HL-60 (cell line): ENCODE data around the gene EPM2A.

Experiments used
- DNase-seq, 2 experiments: peaks; one replicate each; pipeline ENCODE4 v3.0.0-alpha.2; 2010 to 2020; ENCODE audit warnings: low read depth in 1 of 2, low spot score in 1 of 2
- H3K27ac ChIP-seq: fragments of 250-450 bp; sonication (Bioruptor Pico); replicated peaks from 2 replicates; pipeline ENCODE4 v1.5.1; 2020; ENCODE audit warnings: mild to moderate bottlenecking, moderate library complexity
- H3K27me3 ChIP-seq: fragments of 250-450 bp; sonication (Bioruptor Pico); 2 replicates; pipeline ENCODE4 v1.5.1; 2021; ENCODE audit warnings: mild to moderate bottlenecking, moderate library complexity; ENCODE audit not compliant: insufficient read depth, poor library complexity, severe bottlenecking
- H3K4me3 ChIP-seq: replicated peaks from 2 replicates; pipeline ENCODE4 v1.5.1; 2011; ENCODE audit warnings: mild to moderate bottlenecking, control low read depth, low read length; ENCODE audit not compliant: insufficient read depth
- GABPA ChIP-seq: IDR thresholded peaks from 2 replicates; pipeline ENCODE4 v1.6.1; 2012; ENCODE audit warnings: low read depth
- POLR2AphosphoS5 ChIP-seq: IDR thresholded peaks from 2 replicates; pipeline ENCODE4 v1.6.1; 2012; ENCODE audit warnings: low read depth
- SPI1 ChIP-seq: IDR thresholded peaks from 2 replicates; pipeline ENCODE4 v1.6.1; 2012; ENCODE audit warnings: low read depth, mild to moderate bottlenecking, borderline replicate concordance
- TF ChIP-seq, protein P1 (sequence below): IDR thresholded peaks from 2 replicates; pipeline ENCODE4 v1.6.1; 2012; ENCODE audit warnings: low read depth; ENCODE audit not compliant: insufficient replicate concordance
- TF ChIP-seq, protein P2 (sequence below): IDR thresholded peaks from one replicate; pipeline ENCODE4 v1.5.1; 2011; ENCODE audit warnings: low read length, control low read depth, inconsistent platforms; ENCODE audit not compliant: insufficient read depth

The EPM2A gene

GRCh38 chr6:145772846-145773245 is 37.5 kb upstream of the EPM2A start:
- TF ChIP-seq, protein P1, sequence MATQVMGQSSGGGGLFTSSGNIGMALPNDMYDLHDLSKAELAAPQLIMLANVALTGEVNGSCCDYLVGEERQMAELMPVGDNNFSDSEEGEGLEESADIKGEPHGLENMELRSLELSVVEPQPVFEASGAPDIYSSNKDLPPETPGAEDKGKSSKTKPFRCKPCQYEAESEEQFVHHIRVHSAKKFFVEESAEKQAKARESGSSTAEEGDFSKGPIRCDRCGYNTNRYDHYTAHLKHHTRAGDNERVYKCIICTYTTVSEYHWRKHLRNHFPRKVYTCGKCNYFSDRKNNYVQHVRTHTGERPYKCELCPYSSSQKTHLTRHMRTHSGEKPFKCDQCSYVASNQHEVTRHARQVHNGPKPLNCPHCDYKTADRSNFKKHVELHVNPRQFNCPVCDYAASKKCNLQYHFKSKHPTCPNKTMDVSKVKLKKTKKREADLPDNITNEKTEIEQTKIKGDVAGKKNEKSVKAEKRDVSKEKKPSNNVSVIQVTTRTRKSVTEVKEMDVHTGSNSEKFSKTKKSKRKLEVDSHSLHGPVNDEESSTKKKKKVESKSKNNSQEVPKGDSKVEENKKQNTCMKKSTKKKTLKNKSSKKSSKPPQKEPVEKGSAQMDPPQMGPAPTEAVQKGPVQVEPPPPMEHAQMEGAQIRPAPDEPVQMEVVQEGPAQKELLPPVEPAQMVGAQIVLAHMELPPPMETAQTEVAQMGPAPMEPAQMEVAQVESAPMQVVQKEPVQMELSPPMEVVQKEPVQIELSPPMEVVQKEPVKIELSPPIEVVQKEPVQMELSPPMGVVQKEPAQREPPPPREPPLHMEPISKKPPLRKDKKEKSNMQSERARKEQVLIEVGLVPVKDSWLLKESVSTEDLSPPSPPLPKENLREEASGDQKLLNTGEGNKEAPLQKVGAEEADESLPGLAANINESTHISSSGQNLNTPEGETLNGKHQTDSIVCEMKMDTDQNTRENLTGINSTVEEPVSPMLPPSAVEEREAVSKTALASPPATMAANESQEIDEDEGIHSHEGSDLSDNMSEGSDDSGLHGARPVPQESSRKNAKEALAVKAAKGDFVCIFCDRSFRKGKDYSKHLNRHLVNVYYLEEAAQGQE = no peak
- TF ChIP-seq POLR2AphosphoS5 = no peak
- no peak for TF ChIP-seq SPI1
- no peak for TF ChIP-seq GABPA
- TF ChIP-seq, protein P2, sequence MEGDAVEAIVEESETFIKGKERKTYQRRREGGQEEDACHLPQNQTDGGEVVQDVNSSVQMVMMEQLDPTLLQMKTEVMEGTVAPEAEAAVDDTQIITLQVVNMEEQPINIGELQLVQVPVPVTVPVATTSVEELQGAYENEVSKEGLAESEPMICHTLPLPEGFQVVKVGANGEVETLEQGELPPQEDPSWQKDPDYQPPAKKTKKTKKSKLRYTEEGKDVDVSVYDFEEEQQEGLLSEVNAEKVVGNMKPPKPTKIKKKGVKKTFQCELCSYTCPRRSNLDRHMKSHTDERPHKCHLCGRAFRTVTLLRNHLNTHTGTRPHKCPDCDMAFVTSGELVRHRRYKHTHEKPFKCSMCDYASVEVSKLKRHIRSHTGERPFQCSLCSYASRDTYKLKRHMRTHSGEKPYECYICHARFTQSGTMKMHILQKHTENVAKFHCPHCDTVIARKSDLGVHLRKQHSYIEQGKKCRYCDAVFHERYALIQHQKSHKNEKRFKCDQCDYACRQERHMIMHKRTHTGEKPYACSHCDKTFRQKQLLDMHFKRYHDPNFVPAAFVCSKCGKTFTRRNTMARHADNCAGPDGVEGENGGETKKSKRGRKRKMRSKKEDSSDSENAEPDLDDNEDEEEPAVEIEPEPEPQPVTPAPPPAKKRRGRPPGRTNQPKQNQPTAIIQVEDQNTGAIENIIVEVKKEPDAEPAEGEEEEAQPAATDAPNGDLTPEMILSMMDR = no peak
- no peak for DNase-seq
- H3K27me3 ChIP-seq = no peaks in the 10 kb centered on the region
- no peak overlapping the region for H3K27ac ChIP-seq
- H3K4me3 ChIP-seq = no peak overlapping the region

DNA sequence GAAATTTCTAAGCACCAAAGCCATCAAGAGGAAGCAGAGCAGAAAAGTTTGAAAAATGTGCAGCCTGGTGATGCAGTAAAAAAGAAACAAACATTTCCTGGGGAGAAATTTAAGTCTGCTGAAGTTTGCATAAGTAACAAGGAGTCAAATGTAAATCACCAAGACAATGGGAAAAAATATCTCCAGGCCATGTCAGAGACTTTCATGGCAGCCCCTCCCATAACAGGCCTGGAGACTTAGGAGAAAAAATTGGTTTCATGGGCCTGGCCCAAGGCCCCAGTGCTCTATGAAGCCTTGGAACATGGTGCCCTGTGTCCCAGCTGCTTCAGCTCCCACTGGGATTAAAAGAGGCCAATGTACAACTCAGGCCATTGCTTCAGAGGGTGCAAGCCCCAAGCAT is 30.1 kb upstream of the EPM2A start:
- Histone ChIP-seq H3K27me3 (no peaks in the 10 kb centered on the region), H3K4me3 (no peak overlapping the region), H3K27ac (no peak overlapping the region)
- DNase-seq = no peak
- TF ChIP-seq, protein P1 = no peak

GRCh38 chr6:145763742-145764141 is 28.4 kb upstream of the EPM2A start:
- no peaks in the 10 kb centered on the region for H3K27me3 ChIP-seq
- no peak for TF ChIP-seq SPI1
- no peak for TF ChIP-seq POLR2AphosphoS5
- no peak for TF ChIP-seq GABPA
- TF ChIP-seq, protein P1 = no peak
- TF ChIP-seq, protein P2 = no peak
- no peak overlapping the region for H3K4me3 ChIP-seq
- no peak for DNase-seq
- H3K27ac ChIP-seq = no peak overlapping the region

DNA sequence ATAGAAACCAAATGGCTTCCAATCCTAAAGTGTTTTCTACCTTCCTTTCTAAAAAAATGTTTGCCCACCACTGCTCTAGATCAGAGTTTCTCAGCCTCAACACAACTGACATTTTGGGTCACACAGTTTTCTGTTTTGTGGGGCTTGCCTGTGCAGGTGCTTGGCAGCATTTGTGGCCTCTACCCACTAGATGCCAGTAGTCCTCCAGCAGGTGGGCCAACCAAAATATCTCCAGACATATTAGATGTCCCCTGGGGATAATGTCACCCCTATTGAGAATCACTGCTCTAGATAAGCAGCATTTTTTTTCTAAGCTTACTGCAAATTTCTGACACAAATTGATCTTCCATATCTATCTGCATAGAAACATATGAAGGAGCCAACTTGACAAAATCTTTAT is 26.3 kb upstream of the EPM2A start:
- H3K27ac ChIP-seq = no peak overlapping the region
- no peaks in the 10 kb centered on the region for H3K27me3 ChIP-seq
- TF ChIP-seq, protein P2 = no peak
- TF ChIP-seq, protein P1 = no peak
- no peak for TF ChIP-seq POLR2AphosphoS5
- no peak for TF ChIP-seq GABPA
- no peak for TF ChIP-seq SPI1
- H3K4me3 ChIP-seq = no peak overlapping the region
- DNase-seq = no peak
